BLaER1 (cell line): Measurements from ENCODE around the gene HAPLN2.
A peak's percentile ranks its signal among the peaks of the same experiment; 100 is the strongest.
"Not testable (repeated sequence)": the region's sequence is repeated elsewhere in the genome, so short reads cannot be mapped to it uniquely, and the experiment has no call there.

Source experiments
- H3K27ac ChIP-seq: shearing (Covaris generic); formaldehyde crosslinking; 2 replicates; pipeline ENCODE4 v1.8.1; 2022
- H3K27me3 ChIP-seq: shearing (Covaris generic); formaldehyde crosslinking; 2 replicates; pipeline ENCODE4 v1.8.1; 2022
- H3K36me3 ChIP-seq: shearing (Covaris generic); formaldehyde crosslinking; 2 replicates; pipeline ENCODE4 v1.8.1; 2022
- H3K4me1 ChIP-seq: shearing (Covaris generic); formaldehyde crosslinking; 2 replicates; pipeline ENCODE4 v1.8.1; 2022
- H3K4me2 ChIP-seq: shearing (Covaris generic); formaldehyde crosslinking; 2 replicates; pipeline ENCODE4 v1.8.1; 2022
- H3K4me3 ChIP-seq: shearing (Covaris generic); formaldehyde crosslinking; 2 replicates; pipeline ENCODE4 v1.8.1; 2022
- H3K9ac ChIP-seq: shearing (Covaris generic); formaldehyde crosslinking; 2 replicates; pipeline ENCODE4 v1.8.1; 2022
- H3K9me3 ChIP-seq: shearing (Covaris generic); formaldehyde crosslinking; 2 replicates; pipeline ENCODE4 v1.8.1; 2022
- H4K20me1 ChIP-seq: shearing (Covaris generic); formaldehyde crosslinking; 2 replicates; pipeline ENCODE4 v1.8.1; 2022
- Cebpa-rat ChIP-seq: shearing (Covaris generic); IDR thresholded peaks from 2 replicates; pipeline ENCODE4 v1.8.1; 2022

The HAPLN2 gene

DNA sequence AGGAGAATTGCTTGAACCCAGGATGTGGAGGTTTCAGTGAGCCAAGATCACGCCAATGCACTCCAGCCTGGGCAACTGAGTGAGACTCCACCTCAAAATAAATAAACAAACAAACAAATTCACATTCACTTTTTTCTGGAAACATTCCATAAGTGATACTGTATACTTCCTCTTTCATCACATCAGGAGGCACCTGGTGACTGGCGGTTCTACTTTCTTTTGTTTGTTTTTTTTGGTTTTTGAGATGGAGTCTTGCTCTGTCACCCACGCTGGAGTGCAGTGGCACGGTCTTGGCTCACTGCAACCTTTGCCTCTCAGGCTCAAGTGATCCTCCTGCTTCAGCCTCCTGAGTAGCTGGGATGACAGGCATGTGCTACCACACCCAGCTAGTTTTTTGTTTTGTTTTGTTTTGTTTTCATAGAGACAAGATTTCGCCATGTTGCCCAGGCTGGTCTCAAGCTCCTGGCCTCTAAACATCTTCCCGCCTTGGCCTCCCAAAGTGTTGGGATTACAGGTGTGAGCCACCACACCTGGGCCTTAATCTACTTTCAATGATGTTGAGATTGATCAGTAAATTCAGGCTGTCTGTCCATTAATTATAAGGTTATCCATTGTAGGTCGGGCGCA is 10.7 kb downstream of the HAPLN2 start:
- Histone ChIP-seq H3K36me3 (no peaks in the 10 kb centered on the region), H3K27ac (no peak overlapping the region), H4K20me1 (peaks cover 10% of the 10 kb centered on the region), H3K9me3 (no peaks in the 10 kb centered on the region), H3K9ac (no peak overlapping the region), H3K4me1 (peaks cover 31% of the 10 kb centered on the region), H3K27me3 (peaks cover 30% of the 10 kb centered on the region), H3K4me2 (peak overlapping the region; percentile 28; the same call in 1 of the 2 replicates), H3K4me3 (no peak overlapping the region)
- no peak for TF ChIP-seq Cebpa-rat

DNA sequence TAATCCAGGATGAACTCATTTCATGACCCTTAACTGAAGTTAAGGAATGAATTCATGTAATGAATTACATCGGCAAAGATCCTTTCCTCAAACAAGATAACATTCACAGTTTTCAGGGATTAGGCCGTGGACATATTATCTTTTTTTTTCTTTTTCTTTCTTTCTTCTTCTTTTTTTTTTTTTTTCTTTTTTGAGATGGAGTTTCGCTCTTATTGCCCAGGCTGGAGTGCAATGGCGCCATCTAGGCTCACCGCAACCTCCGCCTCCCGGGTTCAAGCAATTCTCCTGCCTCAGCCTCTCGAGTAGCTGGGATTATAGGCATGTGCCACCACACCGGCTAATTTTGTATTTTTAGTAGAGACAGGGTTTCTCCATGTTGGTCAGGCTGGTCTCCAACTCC is 11.9 kb downstream of the HAPLN2 start:
- H3K27me3 ChIP-seq, result peaks cover 18% of the 10 kb centered on the region
- H4K20me1 ChIP-seq, result not testable (repeated sequence)

DNA sequence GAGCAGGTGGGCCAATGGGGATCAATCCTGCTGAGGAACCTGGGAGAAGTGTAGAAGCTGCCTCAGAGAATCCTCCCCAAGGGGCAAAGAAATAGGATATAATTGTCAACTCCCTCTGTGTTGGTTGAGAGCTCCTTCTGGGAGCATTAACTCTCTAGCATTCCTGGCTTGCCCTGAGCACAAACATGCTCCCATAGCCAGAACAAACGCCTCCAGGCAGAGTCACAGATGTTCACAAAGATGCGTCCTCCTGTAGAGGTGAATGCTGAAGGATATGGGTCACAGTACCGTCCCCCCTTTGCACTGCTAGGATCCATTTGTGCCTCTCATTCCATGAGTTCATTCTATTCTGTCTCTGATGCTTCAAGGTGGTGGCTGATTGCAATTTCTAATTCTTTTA is 13.1 kb downstream of the HAPLN2 start:
- no peaks in the 10 kb centered on the region for H4K20me1 ChIP-seq
- H3K4me2 ChIP-seq, result no peak overlapping the region

More for the DNA sequence above, 11.9 kb downstream of the HAPLN2 start:
- peaks cover 22% of the 10 kb centered on the region for H3K4me1 ChIP-seq
- H3K4me3 ChIP-seq, H3K27ac ChIP-seq, H3K36me3 ChIP-seq, H3K9ac ChIP-seq, H3K9me3 ChIP-seq, H3K4me2 ChIP-seq: not testable (repeated sequence)

DNA sequence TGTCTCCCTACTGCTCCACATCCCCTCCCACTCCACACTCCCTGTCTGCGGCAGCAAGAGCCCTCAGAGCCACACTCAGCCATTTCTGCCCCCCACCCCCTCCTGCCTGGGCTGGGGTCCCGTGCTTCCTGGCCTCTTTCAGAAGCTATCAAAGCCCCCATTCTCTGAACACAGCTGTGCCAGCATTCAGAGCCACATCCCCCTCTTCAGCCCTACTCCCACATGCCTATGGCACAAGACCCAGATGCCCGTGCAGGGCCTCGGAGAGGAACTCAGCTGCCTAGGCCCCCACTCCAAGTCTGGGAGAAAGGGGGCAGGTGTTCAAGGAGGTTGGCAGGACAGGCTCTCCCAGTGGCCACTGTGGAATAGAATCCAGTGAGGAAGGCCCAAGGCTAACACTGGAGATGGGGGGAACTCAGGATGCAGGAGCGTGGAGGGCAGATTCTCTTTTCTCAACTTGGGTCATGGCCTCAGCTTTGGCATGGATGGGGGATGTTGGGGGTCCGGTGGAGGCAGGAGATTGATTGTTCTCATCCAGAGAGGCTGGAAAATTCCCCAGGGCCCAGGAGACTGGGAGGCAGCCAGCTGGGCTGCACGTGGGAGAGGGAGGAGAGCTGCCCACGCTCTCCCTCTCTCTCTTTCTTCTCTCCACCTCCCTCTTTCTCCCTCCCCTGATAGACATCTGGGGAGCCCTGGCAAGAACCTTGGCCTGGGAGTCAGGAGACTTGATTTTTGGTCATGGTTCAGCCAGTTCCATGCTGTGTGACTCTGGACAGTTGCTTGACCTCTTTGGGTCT is 19.2 kb downstream of the HAPLN2 start:
- Histone ChIP-seq H4K20me1 (peaks cover 43% of the 10 kb centered on the region), H3K4me3 (no peak overlapping the region), H3K27me3 (peaks cover 57% of the 10 kb centered on the region), H3K9ac (no peak overlapping the region), H3K27ac (no peak overlapping the region), H3K4me2 (no peak overlapping the region), H3K4me1 (peaks cover 19% of the 10 kb centered on the region), H3K36me3 (no peaks in the 10 kb centered on the region), H3K9me3 (no peaks in the 10 kb centered on the region)
- TF ChIP-seq Cebpa-rat, result no peak

More for the DNA sequence above, 13.1 kb downstream of the HAPLN2 start:
- Histone ChIP-seq H3K4me1 (peaks cover 15% of the 10 kb centered on the region), H3K36me3 (no peaks in the 10 kb centered on the region), H3K9ac (no peak overlapping the region), H3K27ac (no peak overlapping the region), H3K27me3 (peaks cover 7% of the 10 kb centered on the region; the same call in 1 of the 2 replicates), H3K9me3 (no peaks in the 10 kb centered on the region), H3K4me3 (no peak overlapping the region)
- no peak for TF ChIP-seq Cebpa-rat

DNA sequence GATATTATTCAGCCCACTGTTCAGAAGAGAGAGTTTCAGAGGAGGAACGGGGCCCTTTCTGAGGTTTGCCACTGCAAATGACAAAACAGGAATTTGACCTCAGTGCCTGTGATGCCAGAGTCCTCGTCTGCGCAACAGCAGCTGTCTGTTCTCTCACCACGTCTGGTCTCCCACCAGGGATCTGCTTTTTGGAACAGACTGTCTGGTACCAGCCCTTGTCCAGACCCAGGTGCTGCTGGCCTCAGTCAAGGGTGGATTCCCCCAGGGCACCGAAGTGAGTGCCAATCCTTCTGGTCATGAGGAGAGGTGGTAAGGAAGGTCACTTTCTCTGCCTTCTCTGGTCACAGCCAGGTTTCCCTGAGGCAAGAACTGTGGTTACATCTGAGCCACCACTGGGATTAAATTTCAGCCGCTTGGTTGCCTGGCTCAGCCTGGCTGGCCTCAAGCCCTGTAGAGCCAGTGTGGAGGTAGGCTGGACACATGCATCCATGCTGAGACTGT is 20.4 kb downstream of the HAPLN2 start:
- no peak for TF ChIP-seq Cebpa-rat
- H3K4me3 ChIP-seq, result no peak overlapping the region
- no peaks in the 10 kb centered on the region for H3K36me3 ChIP-seq
- peaks cover 51% of the 10 kb centered on the region for H4K20me1 ChIP-seq
- H3K9me3 ChIP-seq, result no peaks in the 10 kb centered on the region
- H3K27me3 ChIP-seq, result peaks cover 70% of the 10 kb centered on the region
- H3K9ac ChIP-seq, result no peak overlapping the region
- no peak overlapping the region for H3K27ac ChIP-seq
- H3K4me1 ChIP-seq, result peaks cover 30% of the 10 kb centered on the region
- H3K4me2 ChIP-seq, result no peak overlapping the region

DNA sequence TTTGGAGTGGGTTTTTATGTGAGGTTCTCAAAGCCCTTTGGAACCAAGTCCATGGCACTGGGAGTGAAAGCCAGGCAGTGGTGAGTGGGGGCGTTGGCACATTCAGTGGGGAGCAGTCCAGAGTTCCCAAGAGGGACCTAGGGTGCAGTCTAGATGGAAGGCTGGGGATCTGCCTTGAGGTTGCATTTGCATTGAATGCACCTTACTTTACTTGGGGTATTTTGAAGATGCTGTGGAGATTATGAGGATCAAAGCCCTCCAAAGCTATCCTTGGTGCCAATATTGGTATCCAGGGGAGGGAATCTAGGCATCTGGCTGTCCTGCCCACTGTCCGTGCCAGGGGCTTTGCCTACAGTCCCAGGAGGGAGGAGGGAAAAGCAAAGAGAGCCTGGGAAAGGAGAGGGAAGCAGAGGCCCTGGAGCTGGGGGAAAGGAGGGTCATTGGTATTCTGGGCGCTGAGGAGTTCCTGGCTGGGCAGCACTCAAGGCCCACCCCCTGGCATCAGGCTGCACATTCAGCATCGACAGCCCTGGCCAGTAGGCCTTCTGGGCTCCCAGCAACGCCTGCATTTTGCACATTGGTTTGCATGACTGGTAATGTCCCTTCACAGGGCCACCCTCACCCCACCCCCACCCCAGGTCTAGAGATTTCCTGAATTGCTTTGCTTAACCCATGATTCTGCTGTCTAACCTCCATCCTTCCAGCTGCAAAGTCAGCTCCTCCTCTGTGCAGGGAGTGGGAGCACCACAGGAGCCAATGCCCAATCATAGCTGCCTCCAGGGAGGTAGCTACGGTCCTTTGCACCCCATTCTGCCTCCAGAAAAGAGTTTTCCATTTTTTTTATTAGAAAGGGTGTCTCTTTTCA is 21.9 kb downstream of the HAPLN2 start:
- Histone ChIP-seq H3K36me3 (no peaks in the 10 kb centered on the region), H3K4me3 (no peak overlapping the region), H3K27me3 (peaks cover 84% of the 10 kb centered on the region), H4K20me1 (peaks cover 61% of the 10 kb centered on the region), H3K9me3 (no peaks in the 10 kb centered on the region), H3K4me1 (peaks cover 30% of the 10 kb centered on the region), H3K4me2 (peak overlapping the region; percentile 55), H3K9ac (no peak overlapping the region), H3K27ac (no peak overlapping the region)
- no peak for TF ChIP-seq Cebpa-rat

DNA sequence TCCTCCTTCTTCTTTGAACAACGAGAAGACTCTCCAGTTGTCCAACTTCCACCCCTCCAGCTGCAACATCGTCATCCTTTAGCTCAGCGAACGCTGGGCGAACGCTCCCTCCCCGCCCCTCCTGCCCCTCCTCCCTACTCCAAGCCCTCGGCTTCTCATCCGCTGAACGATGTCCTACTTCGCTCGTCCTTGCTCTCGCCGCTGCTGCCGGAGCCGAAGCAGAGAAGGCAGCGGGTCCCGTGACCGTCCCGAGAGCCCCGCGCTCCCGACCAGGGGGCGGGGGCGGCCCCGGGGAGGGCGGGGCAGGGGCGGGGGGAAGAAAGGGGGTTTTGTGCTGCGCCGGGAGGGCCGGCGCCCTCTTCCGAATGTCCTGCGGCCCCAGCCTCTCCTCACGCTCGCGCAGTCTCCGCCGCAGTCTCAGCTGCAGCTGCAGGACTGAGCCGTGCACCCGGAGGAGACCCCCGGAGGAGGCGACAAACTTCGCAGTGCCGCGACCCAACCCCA is 22.6 kb downstream of the HAPLN2 start, which contains the start of gene BCAN:
Gene BCAN (plus strand): TSS at position 357 of the 504 bp plus-strand sequence. CDS start 3,938 bp downstream, outside the sequence.
- Histone ChIP-seq H3K9ac (no peak within 1 kb of the TSS), H3K9me3 (no peaks in the 10 kb centered on the region), H3K4me2 (peak within 1 kb of the TSS; percentile 55), H3K4me3 (peak within 1 kb of the TSS; percentile 53), H4K20me1 (peaks cover 62% of the 10 kb centered on the region), H3K27me3 (peaks cover 91% of the 10 kb centered on the region), H3K4me1 (peaks cover 30% of the 10 kb centered on the region), H3K36me3 (no peaks in the 10 kb centered on the region), H3K27ac (no peak within 1 kb of the TSS)
- no peak for TF ChIP-seq Cebpa-rat

DNA sequence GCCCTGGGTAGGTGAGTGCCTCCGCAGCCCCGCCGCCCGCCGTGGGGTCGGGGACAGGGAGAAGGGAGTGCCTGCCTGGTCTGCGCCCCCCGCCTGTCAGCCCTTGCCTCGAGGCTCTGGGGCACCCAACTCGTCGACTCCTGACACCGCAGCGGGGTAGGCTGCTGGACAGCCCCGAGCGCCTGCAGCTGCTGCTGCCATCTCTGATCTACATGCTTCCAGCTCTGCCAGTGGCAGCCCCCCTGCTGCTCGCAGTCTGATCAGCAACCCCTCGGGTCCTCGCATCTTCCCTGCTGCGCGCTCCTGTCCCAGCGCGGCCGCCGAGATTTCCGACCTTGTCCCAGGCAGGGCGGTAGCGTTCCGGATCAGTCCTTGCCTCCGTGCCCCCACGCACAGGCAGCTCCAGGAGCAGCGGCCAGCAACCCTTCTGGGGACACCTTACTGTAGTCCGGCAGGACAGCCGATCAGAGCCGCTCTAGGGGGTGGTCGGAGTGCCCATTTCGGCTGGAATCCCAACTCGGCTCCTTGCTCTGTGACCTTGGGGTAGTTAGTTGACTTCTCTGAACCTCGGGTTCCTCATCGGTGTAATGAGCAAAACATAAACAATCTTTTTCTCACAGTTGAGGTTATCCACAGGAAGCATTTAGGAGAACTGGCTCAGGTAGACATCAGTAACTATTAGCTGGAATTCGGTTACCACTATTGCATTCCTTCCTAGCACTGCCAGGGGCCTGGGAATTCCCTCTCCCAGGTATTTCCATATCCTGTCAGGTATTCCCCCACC is 23.2 kb downstream of the HAPLN2 start:
- Histone ChIP-seq H3K36me3 (no peaks in the 10 kb centered on the region), H3K9ac (no peak overlapping the region), H3K9me3 (no peaks in the 10 kb centered on the region), H4K20me1 (peaks cover 64% of the 10 kb centered on the region), H3K27me3 (peaks cover 97% of the 10 kb centered on the region), H3K27ac (no peak overlapping the region), H3K4me3 (peak overlapping the region; percentile 53), H3K4me1 (peaks cover 30% of the 10 kb centered on the region), H3K4me2 (peak overlapping the region; percentile 55)
- TF ChIP-seq Cebpa-rat, result no peak
